K562 (cell line): ENCODE data around the gene SMG9. TPM values are rescaled to one million over a fixed set of nuclear protein-coding genes. Genes with fewer than 3 reads are reported as not detected.

Experiments used
- ERF ChIP-seq: fragments of 450-650 bp; formaldehyde crosslinking; IDR thresholded peaks from 2 replicates; pipeline ENCODE4 v1.4.0; 2020; ENCODE audit warnings: mild to moderate bottlenecking, mixed read lengths
- GATA2 ChIP-seq: sonication (generic); formaldehyde crosslinking; IDR thresholded peaks from 2 replicates; pipeline ENCODE4 v1.4.0; 2020; ENCODE audit warnings: mild to moderate bottlenecking, missing genetic modification reagents
- RCOR1 ChIP-seq, 2 experiments: IDR thresholded peaks; 2 replicates each; pipeline ENCODE4 v1.6.1; 2012; ENCODE audit warnings: low read depth in 2 of 2, low read length in 2 of 2, borderline replicate concordance in 1 of 2, improper control_type of control experiment in 1 of 2
- SRF ChIP-seq, 2 experiments: fragments of 250-450, 450-650 bp in 1 of 2; sonication (Bioruptor Pico) in 1 of 2; sonication (generic) in 1 of 2; formaldehyde crosslinking; IDR thresholded peaks; 2 replicates each; pipeline versions ENCODE4 v1.5.0 to v1.5.1; 2020 to 2022; ENCODE audit warnings: mild to moderate bottlenecking in 1 of 2, missing genetic modification reagents in 1 of 2
- ZNF175 ChIP-seq: fragments of 200-800 bp; sonication (Bioruptor generic); IDR thresholded peaks from 2 replicates; pipeline ENCODE4 v1.6.1; 2016; ENCODE audit warnings: low read depth, mild to moderate bottlenecking, missing genetic modification characterization, missing compliant biosample characterization
- polyA plus RNA-seq, 8 experiments: library from polyadenylated mRNA; depleted of rRNA in 4 of 8; stranded (reverse) in 5 of 8; unstranded in 3 of 8; fragments of >200 nt; fragmentation: Nextera tagmentation in 2 of 8; fragmentation: Illumina TruSeq in 1 of 8; extraction: Ambion mirVana in 2 of 8; extraction: Trizol in 1 of 8; gene quantifications; 2 replicates each; pipeline versions ENCODE4 v1.2.1 to v1.2.3, GENCODE V29; 2011 to 2014; ENCODE audit warnings: inconsistent platforms in 1 of 8, missing spikeins in 1 of 8
- total RNA-seq, 7 experiments: library from RNA; depleted of rRNA in 6 of 7; stranded (reverse); fragments of >200 nt in 6 of 7; fragmentation: Illumina TruSeq in 2 of 7; extraction: Trizol in 2 of 7; gene quantifications; 2 replicates each; pipeline versions ENCODE4 v1.2.1 to v1.2.3, GENCODE V29; 2011 to 2021; ENCODE audit warnings: low replicate concordance in 1 of 7
- TF ChIP-seq, protein P1 (sequence below): IDR thresholded peaks from 3 replicates; pipeline ENCODE4 v1.6.1; 2011; ENCODE audit warnings: borderline replicate concordance, mild to moderate bottlenecking, moderate library complexity; ENCODE audit not compliant: insufficient read length; ENCODE audit errors: extremely low read depth
- TF ChIP-seq, protein P2 (sequence below): fragments of 250-450 bp; sonication (Bioruptor Pico); IDR thresholded peaks from 2 replicates; pipeline ENCODE4 v1.8.0; 2022; ENCODE audit warnings: moderate library complexity, mild to moderate bottlenecking, inconsistent platforms
- TF ChIP-seq, protein P3 (sequence below): fragments of 450-650 bp; IDR thresholded peaks from 2 replicates; pipeline ENCODE4 v1.6.1; 2016; ENCODE audit warnings: low read depth, mild to moderate bottlenecking, moderate library complexity
- TF ChIP-seq, protein P4 (sequence below): fragments of 200-600 bp; sonication (generic); IDR thresholded peaks from one replicate; pipeline ENCODE4 v1.6.1; 2012; ENCODE audit warnings: mild to moderate bottlenecking, low read depth, low read length, inconsistent platforms

The SMG9 gene
- total and polyA plus RNA-seq, 9 of the 15 experiments (the other 6 are each of a cell fraction or from before 2014, with no cell fraction given): 1.7 to 79.7 (median 40.2) TPM

DNA sequence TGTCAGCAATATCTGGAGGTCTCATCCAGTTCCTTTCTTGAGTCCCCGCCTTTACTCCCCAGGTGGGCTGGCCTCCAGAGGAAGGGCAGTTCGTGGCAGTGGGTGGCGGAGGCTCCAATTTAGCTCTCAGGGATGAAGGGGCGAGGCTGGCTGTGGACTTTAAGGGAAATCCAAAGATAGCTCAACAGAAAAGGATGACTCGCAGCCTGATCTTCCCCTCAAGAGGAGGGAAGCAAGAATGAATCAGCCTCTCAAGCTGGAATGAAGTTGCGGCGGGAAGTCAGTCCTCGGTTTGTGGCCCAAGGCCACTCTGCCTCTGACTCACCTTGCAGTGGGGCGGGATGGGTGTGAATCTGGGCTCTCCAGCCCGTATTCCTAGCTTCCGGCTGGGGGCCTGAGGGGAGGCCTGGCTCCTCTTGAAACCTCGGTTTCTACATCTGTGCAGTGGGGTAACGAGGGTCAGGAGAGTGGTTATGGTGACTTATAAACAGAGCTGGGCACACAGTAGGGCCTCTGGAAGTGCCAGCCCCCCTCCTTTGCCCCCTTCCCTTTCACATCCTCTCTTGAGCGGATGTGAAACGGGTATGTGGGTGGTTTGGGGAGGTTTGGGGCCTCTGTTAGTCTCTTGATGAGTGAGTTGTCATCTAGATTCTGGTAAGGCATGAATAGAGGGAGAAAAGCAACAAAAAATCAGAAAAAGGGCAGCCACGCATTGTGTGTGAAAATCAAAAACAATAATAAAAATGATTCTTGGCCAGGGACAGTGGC, 10.5 kb upstream of the SMG9 start (continued):
- TF ChIP-seq, protein P1, sequence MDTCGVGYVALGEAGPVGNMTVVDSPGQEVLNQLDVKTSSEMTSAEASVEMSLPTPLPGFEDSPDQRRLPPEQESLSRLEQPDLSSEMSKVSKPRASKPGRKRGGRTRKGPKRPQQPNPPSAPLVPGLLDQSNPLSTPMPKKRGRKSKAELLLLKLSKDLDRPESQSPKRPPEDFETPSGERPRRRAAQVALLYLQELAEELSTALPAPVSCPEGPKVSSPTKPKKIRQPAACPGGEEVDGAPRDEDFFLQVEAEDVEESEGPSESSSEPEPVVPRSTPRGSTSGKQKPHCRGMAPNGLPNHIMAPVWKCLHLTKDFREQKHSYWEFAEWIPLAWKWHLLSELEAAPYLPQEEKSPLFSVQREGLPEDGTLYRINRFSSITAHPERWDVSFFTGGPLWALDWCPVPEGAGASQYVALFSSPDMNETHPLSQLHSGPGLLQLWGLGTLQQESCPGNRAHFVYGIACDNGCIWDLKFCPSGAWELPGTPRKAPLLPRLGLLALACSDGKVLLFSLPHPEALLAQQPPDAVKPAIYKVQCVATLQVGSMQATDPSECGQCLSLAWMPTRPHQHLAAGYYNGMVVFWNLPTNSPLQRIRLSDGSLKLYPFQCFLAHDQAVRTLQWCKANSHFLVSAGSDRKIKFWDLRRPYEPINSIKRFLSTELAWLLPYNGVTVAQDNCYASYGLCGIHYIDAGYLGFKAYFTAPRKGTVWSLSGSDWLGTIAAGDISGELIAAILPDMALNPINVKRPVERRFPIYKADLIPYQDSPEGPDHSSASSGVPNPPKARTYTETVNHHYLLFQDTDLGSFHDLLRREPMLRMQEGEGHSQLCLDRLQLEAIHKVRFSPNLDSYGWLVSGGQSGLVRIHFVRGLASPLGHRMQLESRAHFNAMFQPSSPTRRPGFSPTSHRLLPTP: no peak
- TF ChIP-seq RCOR1 (IDR thresholded peaks at IDR 0.05; ENCODE audit: borderline replicate concordance in 1 of 2, low read depth in 2 of 2, low read length in 2 of 2) (0 out of 4 replicates have a peak, but pooled peaks of 1 of the 2 experiments have one; percentile 61), ERF (CRISPR knock-in tag) (no peak), SRF (CRISPR knock-in tag; IDR thresholded peaks at IDR 0.05) (no peak), GATA2 (CRISPR knock-in tag) (no peak), ZNF175 (CRISPR knock-in tag) (0 out of 2 replicates have a peak, but pooled peaks have one; percentile 32)
- TF ChIP-seq, protein P2, sequence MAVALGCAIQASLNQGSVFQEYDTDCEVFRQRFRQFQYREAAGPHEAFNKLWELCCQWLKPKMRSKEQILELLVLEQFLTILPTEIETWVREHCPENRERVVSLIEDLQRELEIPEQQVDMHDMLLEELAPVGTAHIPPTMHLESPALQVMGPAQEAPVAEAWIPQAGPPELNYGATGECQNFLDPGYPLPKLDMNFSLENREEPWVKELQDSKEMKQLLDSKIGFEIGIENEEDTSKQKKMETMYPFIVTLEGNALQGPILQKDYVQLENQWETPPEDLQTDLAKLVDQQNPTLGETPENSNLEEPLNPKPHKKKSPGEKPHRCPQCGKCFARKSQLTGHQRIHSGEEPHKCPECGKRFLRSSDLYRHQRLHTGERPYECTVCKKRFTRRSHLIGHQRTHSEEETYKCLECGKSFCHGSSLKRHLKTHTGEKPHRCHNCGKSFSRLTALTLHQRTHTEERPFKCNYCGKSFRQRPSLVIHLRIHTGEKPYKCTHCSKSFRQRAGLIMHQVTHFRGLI (CRISPR knock-in tag): no peak
- TF ChIP-seq, protein P3, sequence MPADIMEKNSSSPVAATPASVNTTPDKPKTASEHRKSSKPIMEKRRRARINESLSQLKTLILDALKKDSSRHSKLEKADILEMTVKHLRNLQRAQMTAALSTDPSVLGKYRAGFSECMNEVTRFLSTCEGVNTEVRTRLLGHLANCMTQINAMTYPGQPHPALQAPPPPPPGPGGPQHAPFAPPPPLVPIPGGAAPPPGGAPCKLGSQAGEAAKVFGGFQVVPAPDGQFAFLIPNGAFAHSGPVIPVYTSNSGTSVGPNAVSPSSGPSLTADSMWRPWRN: no peak
- TF ChIP-seq, protein P4, sequence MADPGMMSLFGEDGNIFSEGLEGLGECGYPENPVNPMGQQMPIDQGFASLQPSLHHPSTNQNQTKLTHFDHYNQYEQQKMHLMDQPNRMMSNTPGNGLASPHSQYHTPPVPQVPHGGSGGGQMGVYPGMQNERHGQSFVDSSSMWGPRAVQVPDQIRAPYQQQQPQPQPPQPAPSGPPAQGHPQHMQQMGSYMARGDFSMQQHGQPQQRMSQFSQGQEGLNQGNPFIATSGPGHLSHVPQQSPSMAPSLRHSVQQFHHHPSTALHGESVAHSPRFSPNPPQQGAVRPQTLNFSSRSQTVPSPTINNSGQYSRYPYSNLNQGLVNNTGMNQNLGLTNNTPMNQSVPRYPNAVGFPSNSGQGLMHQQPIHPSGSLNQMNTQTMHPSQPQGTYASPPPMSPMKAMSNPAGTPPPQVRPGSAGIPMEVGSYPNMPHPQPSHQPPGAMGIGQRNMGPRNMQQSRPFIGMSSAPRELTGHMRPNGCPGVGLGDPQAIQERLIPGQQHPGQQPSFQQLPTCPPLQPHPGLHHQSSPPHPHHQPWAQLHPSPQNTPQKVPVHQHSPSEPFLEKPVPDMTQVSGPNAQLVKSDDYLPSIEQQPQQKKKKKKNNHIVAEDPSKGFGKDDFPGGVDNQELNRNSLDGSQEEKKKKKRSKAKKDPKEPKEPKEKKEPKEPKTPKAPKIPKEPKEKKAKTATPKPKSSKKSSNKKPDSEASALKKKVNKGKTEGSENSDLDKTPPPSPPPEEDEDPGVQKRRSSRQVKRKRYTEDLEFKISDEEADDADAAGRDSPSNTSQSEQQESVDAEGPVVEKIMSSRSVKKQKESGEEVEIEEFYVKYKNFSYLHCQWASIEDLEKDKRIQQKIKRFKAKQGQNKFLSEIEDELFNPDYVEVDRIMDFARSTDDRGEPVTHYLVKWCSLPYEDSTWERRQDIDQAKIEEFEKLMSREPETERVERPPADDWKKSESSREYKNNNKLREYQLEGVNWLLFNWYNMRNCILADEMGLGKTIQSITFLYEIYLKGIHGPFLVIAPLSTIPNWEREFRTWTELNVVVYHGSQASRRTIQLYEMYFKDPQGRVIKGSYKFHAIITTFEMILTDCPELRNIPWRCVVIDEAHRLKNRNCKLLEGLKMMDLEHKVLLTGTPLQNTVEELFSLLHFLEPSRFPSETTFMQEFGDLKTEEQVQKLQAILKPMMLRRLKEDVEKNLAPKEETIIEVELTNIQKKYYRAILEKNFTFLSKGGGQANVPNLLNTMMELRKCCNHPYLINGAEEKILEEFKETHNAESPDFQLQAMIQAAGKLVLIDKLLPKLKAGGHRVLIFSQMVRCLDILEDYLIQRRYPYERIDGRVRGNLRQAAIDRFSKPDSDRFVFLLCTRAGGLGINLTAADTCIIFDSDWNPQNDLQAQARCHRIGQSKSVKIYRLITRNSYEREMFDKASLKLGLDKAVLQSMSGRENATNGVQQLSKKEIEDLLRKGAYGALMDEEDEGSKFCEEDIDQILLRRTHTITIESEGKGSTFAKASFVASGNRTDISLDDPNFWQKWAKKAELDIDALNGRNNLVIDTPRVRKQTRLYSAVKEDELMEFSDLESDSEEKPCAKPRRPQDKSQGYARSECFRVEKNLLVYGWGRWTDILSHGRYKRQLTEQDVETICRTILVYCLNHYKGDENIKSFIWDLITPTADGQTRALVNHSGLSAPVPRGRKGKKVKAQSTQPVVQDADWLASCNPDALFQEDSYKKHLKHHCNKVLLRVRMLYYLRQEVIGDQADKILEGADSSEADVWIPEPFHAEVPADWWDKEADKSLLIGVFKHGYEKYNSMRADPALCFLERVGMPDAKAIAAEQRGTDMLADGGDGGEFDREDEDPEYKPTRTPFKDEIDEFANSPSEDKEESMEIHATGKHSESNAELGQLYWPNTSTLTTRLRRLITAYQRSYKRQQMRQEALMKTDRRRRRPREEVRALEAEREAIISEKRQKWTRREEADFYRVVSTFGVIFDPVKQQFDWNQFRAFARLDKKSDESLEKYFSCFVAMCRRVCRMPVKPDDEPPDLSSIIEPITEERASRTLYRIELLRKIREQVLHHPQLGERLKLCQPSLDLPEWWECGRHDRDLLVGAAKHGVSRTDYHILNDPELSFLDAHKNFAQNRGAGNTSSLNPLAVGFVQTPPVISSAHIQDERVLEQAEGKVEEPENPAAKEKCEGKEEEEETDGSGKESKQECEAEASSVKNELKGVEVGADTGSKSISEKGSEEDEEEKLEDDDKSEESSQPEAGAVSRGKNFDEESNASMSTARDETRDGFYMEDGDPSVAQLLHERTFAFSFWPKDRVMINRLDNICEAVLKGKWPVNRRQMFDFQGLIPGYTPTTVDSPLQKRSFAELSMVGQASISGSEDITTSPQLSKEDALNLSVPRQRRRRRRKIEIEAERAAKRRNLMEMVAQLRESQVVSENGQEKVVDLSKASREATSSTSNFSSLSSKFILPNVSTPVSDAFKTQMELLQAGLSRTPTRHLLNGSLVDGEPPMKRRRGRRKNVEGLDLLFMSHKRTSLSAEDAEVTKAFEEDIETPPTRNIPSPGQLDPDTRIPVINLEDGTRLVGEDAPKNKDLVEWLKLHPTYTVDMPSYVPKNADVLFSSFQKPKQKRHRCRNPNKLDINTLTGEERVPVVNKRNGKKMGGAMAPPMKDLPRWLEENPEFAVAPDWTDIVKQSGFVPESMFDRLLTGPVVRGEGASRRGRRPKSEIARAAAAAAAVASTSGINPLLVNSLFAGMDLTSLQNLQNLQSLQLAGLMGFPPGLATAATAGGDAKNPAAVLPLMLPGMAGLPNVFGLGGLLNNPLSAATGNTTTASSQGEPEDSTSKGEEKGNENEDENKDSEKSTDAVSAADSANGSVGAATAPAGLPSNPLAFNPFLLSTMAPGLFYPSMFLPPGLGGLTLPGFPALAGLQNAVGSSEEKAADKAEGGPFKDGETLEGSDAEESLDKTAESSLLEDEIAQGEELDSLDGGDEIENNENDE: no peak
